Kidney tubule cell (primary cell): ENCODE results near the gene SCGB1D4.

Experiments
- DNase-seq: peaks from one replicate; pipeline ENCODE4 v3.0.0-alpha.2; 2018; ENCODE audit warnings: low spot score

Gene SCGB1D4

DNA sequence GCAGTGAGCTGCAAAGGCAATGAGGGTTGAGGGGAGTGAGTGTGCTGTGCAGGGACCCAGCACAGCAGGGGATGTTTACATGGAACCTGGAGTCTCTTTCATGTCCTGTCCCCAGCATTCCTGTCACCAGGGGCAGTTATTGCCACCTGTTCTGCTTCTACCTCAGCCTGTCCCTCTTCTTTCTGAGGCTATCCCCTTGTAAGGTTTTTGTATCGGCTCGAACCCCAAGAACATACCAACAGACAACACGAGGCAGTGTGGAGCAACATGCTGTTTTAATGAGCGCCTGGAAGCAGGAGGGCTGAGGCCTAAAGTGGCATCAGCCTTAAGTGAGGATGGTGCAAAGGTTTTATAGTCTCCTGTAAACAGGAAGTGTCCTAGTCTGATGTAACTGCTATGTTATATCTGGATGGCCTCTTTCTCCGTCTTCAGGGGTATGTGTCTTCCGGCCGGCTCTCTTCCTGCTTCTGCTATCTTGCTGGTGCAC lies 25.0 kb downstream of the SCGB1D4 start:
- DNase-seq, result no peak

GRCh38 chr11:62273284-62273683 lies 25.6 kb downstream of the SCGB1D4 start:
- DNase-seq, result no peak

GRCh38 chr11:62269654-62270278 lies 29.1 kb downstream of the SCGB1D4 start, which contains the start of gene SCGB2A2:
SCGB2A2 (plus strand) TSS chr11:62270158; CDS start chr11:62270217, 59 bp downstream.
- DNase-seq, result peak; percentile 48

- DNase-seq, result no peak
Observed at GRCh38 chr11:62267576-62267975, 31.3 kb downstream of the SCGB1D4 start.

DNA sequence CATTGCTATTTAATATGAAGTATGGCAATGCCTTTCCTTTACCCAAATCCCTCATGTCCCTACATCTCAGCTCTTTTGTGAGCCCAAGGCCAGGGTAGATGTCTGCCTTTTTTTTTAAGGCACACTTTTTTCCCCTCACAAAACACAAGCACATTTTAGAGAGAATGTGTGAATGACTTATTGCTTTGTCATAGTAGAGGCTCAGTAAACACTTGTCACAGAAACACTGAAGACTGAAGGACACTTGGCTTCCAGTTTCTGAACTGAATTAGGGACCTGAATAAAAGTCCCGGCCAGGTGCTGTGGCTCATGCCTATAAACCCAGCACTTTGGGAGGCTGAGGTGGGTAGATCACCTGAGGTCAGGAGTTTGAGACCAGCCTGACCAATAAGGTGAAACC lies 31.8 kb downstream of the SCGB1D4 start:
- no peak for DNase-seq

DNA sequence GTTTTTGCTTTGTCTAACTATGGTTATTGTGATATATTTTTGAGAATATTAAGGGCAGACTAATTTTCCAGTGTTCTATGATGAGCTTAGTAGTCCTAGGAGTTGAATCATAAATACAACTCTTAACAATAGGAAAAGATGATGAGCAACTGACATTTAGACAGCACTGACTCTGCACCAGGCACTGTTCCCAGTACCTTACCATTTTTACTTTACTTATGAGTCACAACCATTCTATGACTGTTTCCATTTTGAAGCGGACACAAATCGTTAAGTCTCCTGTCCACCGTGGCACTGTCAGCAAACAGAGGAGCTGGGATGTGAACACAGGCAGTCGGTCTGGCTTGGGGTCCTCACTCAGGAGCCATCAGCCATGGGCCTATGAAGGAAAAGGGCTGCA lies 32.3 kb downstream of the SCGB1D4 start:
- DNase-seq, result peak; percentile 28

- DNase-seq, result peak; percentile 20
Observed at GRCh38 chr11:62264004-62264403, 34.9 kb downstream of the SCGB1D4 start.

DNA sequence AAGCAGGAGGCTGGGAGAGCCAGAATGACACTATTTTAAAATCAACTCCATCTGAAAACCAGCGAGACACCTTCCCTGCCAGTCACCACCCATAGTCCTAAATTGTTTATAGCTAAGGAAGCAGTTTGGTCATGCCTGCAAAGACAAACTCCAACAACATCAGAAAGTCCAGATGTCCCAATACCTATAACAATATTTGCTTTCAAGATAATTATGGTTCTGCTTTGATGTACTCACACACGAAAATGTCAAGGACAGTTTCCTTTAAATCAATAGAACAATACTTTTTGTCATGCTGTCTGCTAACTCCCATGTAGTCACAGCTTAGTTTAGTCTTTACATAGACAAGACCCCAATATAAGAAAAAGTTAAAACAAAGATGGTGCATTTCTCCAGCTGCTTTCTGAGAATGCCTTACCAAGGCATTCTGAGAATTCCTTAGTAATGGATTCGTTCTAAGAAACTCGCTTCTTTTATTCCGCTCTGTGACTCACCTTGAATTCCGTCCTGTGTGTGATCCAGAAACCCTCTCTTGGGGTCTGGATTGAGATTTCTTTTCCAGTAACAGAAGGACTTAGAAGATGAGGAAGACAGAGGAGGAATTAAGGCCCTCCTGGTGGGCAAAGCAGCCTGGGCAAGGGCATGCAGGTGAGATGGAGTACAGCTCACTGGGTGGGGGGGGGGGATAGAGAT lies 38.5 kb downstream of the SCGB1D4 start:
- no peak for DNase-seq

DNA sequence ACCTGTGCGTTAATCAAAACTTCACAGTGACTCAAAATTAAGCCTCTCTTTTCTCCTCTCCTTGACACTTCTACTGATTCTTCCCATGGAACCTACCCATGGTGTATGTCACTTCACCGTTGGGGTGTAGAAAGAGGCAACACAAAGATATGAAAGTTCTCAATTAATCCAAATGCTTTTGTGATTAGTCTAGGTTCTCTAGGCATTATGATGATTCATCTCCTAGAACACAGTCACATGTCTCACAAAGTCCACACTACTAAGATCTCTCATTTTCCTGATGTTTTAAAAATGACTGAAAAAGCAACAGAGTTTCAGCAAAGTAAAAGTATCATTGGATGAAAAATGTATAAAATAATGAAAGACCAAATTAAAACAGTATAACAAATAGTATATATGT lies 42.6 kb downstream of the SCGB1D4 start:
- DNase-seq, result peak; percentile 14

GRCh38 chr11:62253999-62254542 lies 44.8 kb downstream of the SCGB1D4 start:
- no peak for DNase-seq

DNA sequence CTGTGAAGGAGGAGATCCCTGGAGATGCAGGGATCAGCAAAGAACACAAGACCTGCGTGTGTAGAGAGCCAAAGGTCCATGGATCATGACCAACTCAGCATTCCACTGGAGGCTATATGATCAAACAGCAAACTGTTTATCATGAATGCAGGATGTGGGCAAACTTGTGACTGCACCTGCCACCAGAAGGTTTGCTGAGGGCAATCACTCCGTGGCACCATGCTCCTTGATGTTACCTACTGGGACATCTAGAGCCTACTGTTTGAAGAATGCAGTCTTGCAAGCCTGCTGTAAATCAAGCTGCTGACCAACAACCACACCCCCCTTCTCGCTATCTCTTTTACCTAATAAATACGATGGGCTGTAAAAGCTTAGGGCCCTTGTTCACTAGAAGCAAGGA lies 47.2 kb downstream of the SCGB1D4 start:
- DNase-seq, result no peak
